ENCODE measurements around the gene GRIN2A.

Gene GRIN2A

GRCh38 chr16:9852003-9852402, 330.2 kb downstream of the GRIN2A start:
- DNase-seq: no peak

GRCh38 chr16:9850817-9851216, 331.4 kb downstream of the GRIN2A start:
- peak in 1 of 14 donors; percentile 30 for DNase-seq

- DNase-seq: peak in 1 of 14 donors; percentile 62
These were observed 332.5 kb downstream of the GRIN2A start for GRCh38 chr16:9849697-9850245.

- DNase-seq: no peak
These were observed 335.1 kb downstream of the GRIN2A start for GRCh38 chr16:9847146-9847545.

- no peak for DNase-seq
These were observed 335.7 kb downstream of the GRIN2A start for GRCh38 chr16:9846362-9847099.

GRCh38 chr16:9845661-9846361, 336.4 kb downstream of the GRIN2A start:
- DNase-seq: no peak

GRCh38 chr16:9844361-9844760, 337.9 kb downstream of the GRIN2A start:
- DNase-seq: no peak

GRCh38 chr16:9843424-9844018, 338.7 kb downstream of the GRIN2A start:
- DNase-seq: no peak

- DNase-seq: no peak
These were observed 341.2 kb downstream of the GRIN2A start for GRCh38 chr16:9840761-9841665.

GRCh38 chr16:9837481-9837880, 344.7 kb downstream of the GRIN2A start:
- DNase-seq: no peak

- peak in 1 of 14 donors; percentile 6 for DNase-seq
These were observed 346.0 kb downstream of the GRIN2A start for GRCh38 chr16:9836118-9836736.

GRCh38 chr16:9827062-9827752, 355.0 kb downstream of the GRIN2A start:
- DNase-seq: no peak

GRCh38 chr16:9826656-9827055, 355.6 kb downstream of the GRIN2A start:
- no peak for DNase-seq

- no peak for DNase-seq
These were observed 357.8 kb downstream of the GRIN2A start for GRCh38 chr16:9824200-9825068.

- DNase-seq: no peak
These were observed 358.7 kb downstream of the GRIN2A start for GRCh38 chr16:9823510-9823909.

GRCh38 chr16:9821970-9822369, 360.3 kb downstream of the GRIN2A start:
- DNase-seq: no peak

- no peak for DNase-seq
These were observed 360.9 kb downstream of the GRIN2A start for GRCh38 chr16:9821331-9821730.

- DNase-seq: no peak
These were observed 361.6 kb downstream of the GRIN2A start for GRCh38 chr16:9820476-9821246.

- DNase-seq: no peak
These were observed 363.5 kb downstream of the GRIN2A start for GRCh38 chr16:9818702-9819101.
